ENCODE results near the gene CDADC1. TPM values are rescaled to one million over a fixed set of nuclear protein-coding genes. Genes with fewer than 3 reads are reported as not detected.

Gene CDADC1
- total RNA-seq, 1 donor from 2014 or later = 8.9 TPM

DNA sequence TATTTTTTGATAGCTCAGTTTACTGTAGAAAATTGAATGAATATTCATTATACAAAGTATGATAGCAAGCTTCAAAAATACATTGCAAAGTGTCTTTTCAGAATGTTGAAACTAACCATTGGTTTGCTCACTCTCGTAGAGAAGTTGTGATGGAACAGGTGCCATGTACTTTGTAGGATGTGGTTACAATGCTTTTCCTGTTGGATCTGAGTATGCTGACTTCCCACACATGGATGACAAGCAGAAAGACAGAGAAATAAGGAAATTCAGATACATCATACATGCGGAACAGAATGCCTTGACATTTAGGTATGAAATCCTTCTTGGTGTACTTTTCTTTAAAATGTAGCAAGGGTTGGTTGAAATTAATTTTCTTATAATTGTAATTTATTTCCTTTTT lies 30.5 kb downstream of the CDADC1 start:
- TF ChIP-seq, protein P1, sequence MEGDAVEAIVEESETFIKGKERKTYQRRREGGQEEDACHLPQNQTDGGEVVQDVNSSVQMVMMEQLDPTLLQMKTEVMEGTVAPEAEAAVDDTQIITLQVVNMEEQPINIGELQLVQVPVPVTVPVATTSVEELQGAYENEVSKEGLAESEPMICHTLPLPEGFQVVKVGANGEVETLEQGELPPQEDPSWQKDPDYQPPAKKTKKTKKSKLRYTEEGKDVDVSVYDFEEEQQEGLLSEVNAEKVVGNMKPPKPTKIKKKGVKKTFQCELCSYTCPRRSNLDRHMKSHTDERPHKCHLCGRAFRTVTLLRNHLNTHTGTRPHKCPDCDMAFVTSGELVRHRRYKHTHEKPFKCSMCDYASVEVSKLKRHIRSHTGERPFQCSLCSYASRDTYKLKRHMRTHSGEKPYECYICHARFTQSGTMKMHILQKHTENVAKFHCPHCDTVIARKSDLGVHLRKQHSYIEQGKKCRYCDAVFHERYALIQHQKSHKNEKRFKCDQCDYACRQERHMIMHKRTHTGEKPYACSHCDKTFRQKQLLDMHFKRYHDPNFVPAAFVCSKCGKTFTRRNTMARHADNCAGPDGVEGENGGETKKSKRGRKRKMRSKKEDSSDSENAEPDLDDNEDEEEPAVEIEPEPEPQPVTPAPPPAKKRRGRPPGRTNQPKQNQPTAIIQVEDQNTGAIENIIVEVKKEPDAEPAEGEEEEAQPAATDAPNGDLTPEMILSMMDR (IDR thresholded peaks at IDR 0.05) = no peak
- Mint-ChIP-seq H3K4me1 (ENCODE audit: low read depth) (no peaks in the 10 kb centered on the region), H3K27me3 (ENCODE audit: low read depth) (no peaks in the 10 kb centered on the region), H3K36me3 (ENCODE audit: low read depth) (peaks cover 1% of the 10 kb centered on the region), H3K4me3 (ENCODE audit: unreplicated experiment) (no peak overlapping the region), H3K27ac (ENCODE audit: unreplicated experiment) (no peak overlapping the region), H3K9me3 (ENCODE audit: low read depth) (no peaks in the 10 kb centered on the region)
- no peak for DNase-seq (ENCODE audit: low spot score)

DNA sequence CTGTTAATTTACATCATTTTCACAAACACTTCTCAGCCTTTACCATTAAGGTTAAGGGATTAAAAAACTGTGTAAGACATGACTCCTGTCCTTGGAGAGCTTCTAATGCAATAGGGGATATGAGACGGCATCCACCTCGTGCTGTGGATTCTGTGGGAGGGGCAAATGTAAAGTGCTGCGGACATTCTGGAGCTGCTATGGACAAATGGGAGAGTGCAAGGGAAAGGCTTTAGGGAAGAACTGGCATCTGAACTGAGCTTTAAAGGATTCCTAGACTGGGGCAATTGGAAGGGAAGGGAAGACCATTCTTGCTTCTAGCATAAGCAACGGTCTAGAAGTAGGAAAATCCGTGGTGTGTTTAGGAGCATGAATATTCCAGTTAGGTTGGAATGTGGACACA lies 31.4 kb downstream of the CDADC1 start:
- H3K9me3 Mint-ChIP-seq (ENCODE audit: low read depth) = no peaks in the 10 kb centered on the region

DNA sequence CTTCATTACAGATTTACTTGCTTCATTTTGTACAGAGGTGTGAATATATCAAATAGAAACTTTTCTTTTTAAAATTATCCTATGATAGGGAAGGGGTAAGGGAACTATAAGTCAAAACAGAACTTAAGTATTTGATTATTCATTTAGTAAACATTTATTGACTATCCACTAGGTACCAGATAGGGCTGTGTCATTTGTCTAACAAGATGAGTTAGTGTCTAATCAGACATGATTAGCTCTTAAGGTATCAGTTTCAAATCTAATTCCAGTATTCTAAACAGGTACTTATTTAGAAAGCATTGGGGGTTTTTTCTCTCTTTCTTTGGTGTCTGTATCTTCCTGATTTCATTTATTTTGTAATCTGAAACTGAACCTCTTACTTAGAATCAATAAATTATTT lies 32.2 kb downstream of the CDADC1 start:
- Mint-ChIP-seq H3K27me3 (ENCODE audit: low read depth) (no peaks in the 10 kb centered on the region), H3K36me3 (ENCODE audit: low read depth) (peaks cover 1% of the 10 kb centered on the region)

More for the DNA sequence above, 31.4 kb downstream of the CDADC1 start:
- no peak overlapping the region for H3K4me3 Mint-ChIP-seq (ENCODE audit: unreplicated experiment)
- peaks cover 1% of the 10 kb centered on the region for H3K36me3 Mint-ChIP-seq (ENCODE audit: low read depth)
- TF ChIP-seq, protein P1 (IDR thresholded peaks at IDR 0.05) = no peak
- no peaks in the 10 kb centered on the region for H3K27me3 Mint-ChIP-seq (ENCODE audit: low read depth)
- no peak overlapping the region for H3K27ac Mint-ChIP-seq (ENCODE audit: unreplicated experiment)
- no peaks in the 10 kb centered on the region for H3K4me1 Mint-ChIP-seq (ENCODE audit: low read depth)
- DNase-seq (ENCODE audit: low spot score) = no peak

DNA sequence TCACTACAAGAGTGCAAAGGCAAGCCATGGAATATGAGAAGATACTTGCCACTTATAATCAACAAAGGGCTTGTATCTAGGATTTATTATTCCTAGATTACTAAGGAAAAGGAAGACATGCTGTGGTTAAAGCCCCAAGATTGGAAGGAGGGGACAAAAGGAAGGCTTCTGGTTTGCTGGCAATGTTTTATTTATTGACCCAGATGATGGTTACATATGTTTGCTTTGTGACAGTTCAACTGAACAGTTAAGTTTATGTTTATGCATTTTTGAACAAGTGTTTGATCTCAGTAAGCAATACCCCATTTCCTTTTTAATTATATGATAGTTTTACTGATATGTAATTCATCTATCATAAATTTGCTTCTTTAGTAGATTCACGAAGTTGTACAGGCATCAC lies 40.3 kb downstream of the CDADC1 start:
- H3K36me3 Mint-ChIP-seq (ENCODE audit: low read depth) = no peaks in the 10 kb centered on the region
- TF ChIP-seq, protein P1 (IDR thresholded peaks at IDR 0.05) = no peak
- H3K9me3 Mint-ChIP-seq (ENCODE audit: low read depth) = no peaks in the 10 kb centered on the region

More for the DNA sequence above, 32.2 kb downstream of the CDADC1 start:
- Mint-ChIP-seq H3K9me3 (ENCODE audit: low read depth) (no peaks in the 10 kb centered on the region), H3K4me1 (ENCODE audit: low read depth) (no peaks in the 10 kb centered on the region), H3K27ac (ENCODE audit: unreplicated experiment) (no peak overlapping the region), H3K4me3 (ENCODE audit: unreplicated experiment) (no peak overlapping the region)
- no peak for DNase-seq (ENCODE audit: low spot score)
- TF ChIP-seq, protein P1 (IDR thresholded peaks at IDR 0.05) = no peak

DNA sequence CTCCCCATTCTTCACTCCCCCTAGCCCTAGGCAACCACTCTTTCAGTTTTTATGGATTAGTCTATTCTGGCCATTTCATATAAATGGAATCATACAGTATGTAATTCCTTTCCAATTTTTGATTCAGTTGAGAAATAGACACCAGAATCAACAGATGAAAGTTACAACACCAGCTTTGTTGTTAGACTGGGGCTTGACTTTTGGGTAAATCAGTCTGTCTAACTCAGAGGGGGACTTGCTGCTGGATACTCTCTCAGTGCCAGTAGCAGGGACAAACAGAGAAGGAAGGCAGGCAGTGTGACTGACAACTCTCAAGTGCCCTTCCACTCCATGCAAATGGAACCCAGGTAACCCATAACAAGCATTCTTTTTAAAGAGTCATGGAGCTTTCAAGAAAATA lies 40.7 kb downstream of the CDADC1 start:
- DNase-seq (ENCODE audit: low spot score) = no peak
- TF ChIP-seq, protein P1 (IDR thresholded peaks at IDR 0.05) = no peak
- Mint-ChIP-seq H3K27ac (ENCODE audit: unreplicated experiment) (no peak overlapping the region), H3K9me3 (ENCODE audit: low read depth) (no peaks in the 10 kb centered on the region), H3K27me3 (ENCODE audit: low read depth) (no peaks in the 10 kb centered on the region), H3K36me3 (ENCODE audit: low read depth) (no peaks in the 10 kb centered on the region), H3K4me3 (ENCODE audit: unreplicated experiment) (no peak overlapping the region), H3K4me1 (ENCODE audit: low read depth) (peaks cover 11% of the 10 kb centered on the region)

More for the DNA sequence above, 40.3 kb downstream of the CDADC1 start:
- Mint-ChIP-seq H3K4me3 (ENCODE audit: unreplicated experiment) (no peak overlapping the region), H3K27ac (ENCODE audit: unreplicated experiment) (no peak overlapping the region), H3K4me1 (ENCODE audit: low read depth) (peaks cover 8% of the 10 kb centered on the region), H3K27me3 (ENCODE audit: low read depth) (no peaks in the 10 kb centered on the region)
- no peak for DNase-seq (ENCODE audit: low spot score)

All from chondrocyte (in vitro differentiated cells).